Measurements from ENCODE around the gene CLEC2B.

CLEC2B gene

GRCh38 chr12:9808504-9808903 lies 60.6 kb downstream of the CLEC2B start:
- TF ChIP-seq CTCF (conservative IDR thresholded peaks at IDR 0.05) = no peak
- TF ChIP-seq ZFX (IDR thresholded peaks at IDR 0.05) = no peak

GRCh38 chr12:9806714-9807113 lies 62.4 kb downstream of the CLEC2B start:
- no peak overlapping the region for H3K27ac ChIP-seq
- TF ChIP-seq CTCF (conservative IDR thresholded peaks at IDR 0.05) = no peak
- TF ChIP-seq ZFX (IDR thresholded peaks at IDR 0.05) = no peak

More at GRCh38 chr12:9808504-9808903, 60.6 kb downstream of the CLEC2B start:
- H3K27ac ChIP-seq = no peak overlapping the region

- no peak overlapping the region for H3K27ac ChIP-seq
- TF ChIP-seq ZFX (IDR thresholded peaks at IDR 0.05) (no peak), CTCF (conservative IDR thresholded peaks at IDR 0.05) (no peak)
These were observed 63.3 kb downstream of the CLEC2B start for GRCh38 chr12:9805883-9806282.

All from C4-2B (cell line).